ENCODE results near the gene GABRG2.

The GABRG2 gene

GRCh38 chr5:162189719-162190118 lies 122.1 kb downstream of the GABRG2 start:
- Histone ChIP-seq H3K4me2 (no peak overlapping the region), H3K4me1 (ENCODE audit: low read depth, poor library complexity, severe bottlenecking) (no peaks in the 10 kb centered on the region)

GRCh38 chr5:162193012-162193411 lies 125.4 kb downstream of the GABRG2 start:
- no peaks in the 10 kb centered on the region for H3K27me3 ChIP-seq (ENCODE audit: insufficient read depth, low read depth)

More at GRCh38 chr5:162189719-162190118, 122.1 kb downstream of the GABRG2 start:
- no peaks in the 10 kb centered on the region for H4K20me1 ChIP-seq (ENCODE audit: insufficient read depth)
- no peak overlapping the region for H3K9ac ChIP-seq
- H3K79me2 ChIP-seq (ENCODE audit: insufficient read depth, low read depth) = no peaks in the 10 kb centered on the region
- TF ChIP-seq, protein P1, sequence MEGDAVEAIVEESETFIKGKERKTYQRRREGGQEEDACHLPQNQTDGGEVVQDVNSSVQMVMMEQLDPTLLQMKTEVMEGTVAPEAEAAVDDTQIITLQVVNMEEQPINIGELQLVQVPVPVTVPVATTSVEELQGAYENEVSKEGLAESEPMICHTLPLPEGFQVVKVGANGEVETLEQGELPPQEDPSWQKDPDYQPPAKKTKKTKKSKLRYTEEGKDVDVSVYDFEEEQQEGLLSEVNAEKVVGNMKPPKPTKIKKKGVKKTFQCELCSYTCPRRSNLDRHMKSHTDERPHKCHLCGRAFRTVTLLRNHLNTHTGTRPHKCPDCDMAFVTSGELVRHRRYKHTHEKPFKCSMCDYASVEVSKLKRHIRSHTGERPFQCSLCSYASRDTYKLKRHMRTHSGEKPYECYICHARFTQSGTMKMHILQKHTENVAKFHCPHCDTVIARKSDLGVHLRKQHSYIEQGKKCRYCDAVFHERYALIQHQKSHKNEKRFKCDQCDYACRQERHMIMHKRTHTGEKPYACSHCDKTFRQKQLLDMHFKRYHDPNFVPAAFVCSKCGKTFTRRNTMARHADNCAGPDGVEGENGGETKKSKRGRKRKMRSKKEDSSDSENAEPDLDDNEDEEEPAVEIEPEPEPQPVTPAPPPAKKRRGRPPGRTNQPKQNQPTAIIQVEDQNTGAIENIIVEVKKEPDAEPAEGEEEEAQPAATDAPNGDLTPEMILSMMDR (conservative IDR thresholded peaks at IDR 0.05; ENCODE audit: low read depth, low read length) = no peak
- no peak overlapping the region for H3K4me3 ChIP-seq (IDR thresholded peaks at IDR 0.05; ENCODE audit: insufficient read depth, low read depth, low read length)
- no peaks in the 10 kb centered on the region for H3K27me3 ChIP-seq (ENCODE audit: insufficient read depth, low read depth)
- H3K27ac ChIP-seq = no peak overlapping the region
- no peak overlapping the region for H2AFZ ChIP-seq (ENCODE audit: low read depth)
- no peaks in the 10 kb centered on the region for H3K36me3 ChIP-seq (ENCODE audit: insufficient read depth)

GRCh38 chr5:162196351-162196750 lies 128.8 kb downstream of the GABRG2 start:
- Histone ChIP-seq H3K27ac (no peak overlapping the region), H3K9ac (no peak overlapping the region), H3K4me3 (IDR thresholded peaks at IDR 0.05; ENCODE audit: insufficient read depth, low read depth, low read length) (no peak overlapping the region), H2AFZ (ENCODE audit: low read depth) (no peak overlapping the region), H3K27me3 (ENCODE audit: insufficient read depth, low read depth) (no peaks in the 10 kb centered on the region), H4K20me1 (ENCODE audit: insufficient read depth) (no peaks in the 10 kb centered on the region), H3K79me2 (ENCODE audit: insufficient read depth, low read depth) (no peaks in the 10 kb centered on the region), H3K4me1 (ENCODE audit: low read depth, poor library complexity, severe bottlenecking) (no peaks in the 10 kb centered on the region), H3K4me2 (no peak overlapping the region), H3K36me3 (ENCODE audit: insufficient read depth) (no peaks in the 10 kb centered on the region)
- TF ChIP-seq, protein P1 (conservative IDR thresholded peaks at IDR 0.05; ENCODE audit: low read depth, low read length) = no peak

More at GRCh38 chr5:162193012-162193411, 125.4 kb downstream of the GABRG2 start:
- H3K79me2 ChIP-seq (ENCODE audit: insufficient read depth, low read depth) = no peaks in the 10 kb centered on the region
- H3K4me2 ChIP-seq = no peak overlapping the region
- H3K4me3 ChIP-seq (IDR thresholded peaks at IDR 0.05; ENCODE audit: insufficient read depth, low read depth, low read length) = no peak overlapping the region
- TF ChIP-seq, protein P1 (conservative IDR thresholded peaks at IDR 0.05; ENCODE audit: low read depth, low read length) = no peak
- no peaks in the 10 kb centered on the region for H3K36me3 ChIP-seq (ENCODE audit: insufficient read depth)
- H3K9ac ChIP-seq = no peak overlapping the region
- no peak overlapping the region for H3K27ac ChIP-seq
- H3K4me1 ChIP-seq (ENCODE audit: low read depth, poor library complexity, severe bottlenecking) = no peaks in the 10 kb centered on the region
- no peaks in the 10 kb centered on the region for H4K20me1 ChIP-seq (ENCODE audit: insufficient read depth)
- H2AFZ ChIP-seq (ENCODE audit: low read depth) = no peak overlapping the region

DNA sequence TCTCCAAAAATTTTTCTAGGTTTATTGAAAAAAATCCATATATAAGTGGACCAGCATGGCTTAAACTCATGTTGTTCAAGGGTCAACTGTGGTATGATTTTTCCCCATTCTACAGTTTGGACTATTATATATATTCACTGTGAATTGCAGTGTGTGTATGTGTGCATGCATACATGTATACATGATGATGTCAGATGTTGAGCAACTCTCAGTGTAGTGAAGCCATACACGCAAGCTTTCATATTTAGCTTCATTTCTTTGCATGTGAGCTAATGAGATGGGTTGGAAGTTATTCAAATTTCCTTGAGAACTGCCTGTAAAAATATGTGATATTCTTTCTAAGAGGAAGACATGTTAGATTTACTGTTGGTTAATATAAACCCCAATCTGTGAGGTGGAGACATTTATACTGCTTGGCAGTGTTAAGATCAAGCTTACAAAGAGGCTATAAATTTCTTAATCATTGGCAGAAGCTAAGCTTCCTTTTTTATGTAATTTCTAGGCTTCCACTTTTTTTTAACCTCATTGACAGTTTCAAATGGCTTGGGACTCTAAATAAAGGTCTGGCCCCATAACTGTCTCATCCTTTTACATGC lies 134.8 kb downstream of the GABRG2 start:
- H4K20me1 ChIP-seq (ENCODE audit: insufficient read depth) = no peaks in the 10 kb centered on the region
- no peaks in the 10 kb centered on the region for H3K4me1 ChIP-seq (ENCODE audit: low read depth, poor library complexity, severe bottlenecking)
- TF ChIP-seq, protein P1 (conservative IDR thresholded peaks at IDR 0.05; ENCODE audit: low read depth, low read length) = no peak
- no peaks in the 10 kb centered on the region for H3K36me3 ChIP-seq (ENCODE audit: insufficient read depth)
- no peak overlapping the region for H3K4me2 ChIP-seq
- H2AFZ ChIP-seq (ENCODE audit: low read depth) = no peak overlapping the region
- no peaks in the 10 kb centered on the region for H3K27me3 ChIP-seq (ENCODE audit: insufficient read depth, low read depth)
- H3K9ac ChIP-seq = no peak overlapping the region
- H3K79me2 ChIP-seq (ENCODE audit: insufficient read depth, low read depth) = no peaks in the 10 kb centered on the region
- H3K4me3 ChIP-seq (IDR thresholded peaks at IDR 0.05; ENCODE audit: insufficient read depth, low read depth, low read length) = no peak overlapping the region
- no peak overlapping the region for H3K27ac ChIP-seq

Measured in KMS-11 (cell line).